Middle frontal gyrus (tissue), 1 donor: ENCODE results near the gene MICB.
A peak's percentile ranks its signal among the peaks of the same experiment; 100 is the strongest.
"Not testable (repeated sequence)": the region's sequence is repeated elsewhere in the genome, so short reads cannot be mapped to it uniquely, and the experiment has no call there.

ENCODE experiments used
- DNase-seq: peaks from one replicate; pipeline ENCODE4 v3.0.0-alpha.2; 2015; ENCODE audit warnings: low spot score; ENCODE audit errors: extremely low spot score

MICB gene

DNA sequence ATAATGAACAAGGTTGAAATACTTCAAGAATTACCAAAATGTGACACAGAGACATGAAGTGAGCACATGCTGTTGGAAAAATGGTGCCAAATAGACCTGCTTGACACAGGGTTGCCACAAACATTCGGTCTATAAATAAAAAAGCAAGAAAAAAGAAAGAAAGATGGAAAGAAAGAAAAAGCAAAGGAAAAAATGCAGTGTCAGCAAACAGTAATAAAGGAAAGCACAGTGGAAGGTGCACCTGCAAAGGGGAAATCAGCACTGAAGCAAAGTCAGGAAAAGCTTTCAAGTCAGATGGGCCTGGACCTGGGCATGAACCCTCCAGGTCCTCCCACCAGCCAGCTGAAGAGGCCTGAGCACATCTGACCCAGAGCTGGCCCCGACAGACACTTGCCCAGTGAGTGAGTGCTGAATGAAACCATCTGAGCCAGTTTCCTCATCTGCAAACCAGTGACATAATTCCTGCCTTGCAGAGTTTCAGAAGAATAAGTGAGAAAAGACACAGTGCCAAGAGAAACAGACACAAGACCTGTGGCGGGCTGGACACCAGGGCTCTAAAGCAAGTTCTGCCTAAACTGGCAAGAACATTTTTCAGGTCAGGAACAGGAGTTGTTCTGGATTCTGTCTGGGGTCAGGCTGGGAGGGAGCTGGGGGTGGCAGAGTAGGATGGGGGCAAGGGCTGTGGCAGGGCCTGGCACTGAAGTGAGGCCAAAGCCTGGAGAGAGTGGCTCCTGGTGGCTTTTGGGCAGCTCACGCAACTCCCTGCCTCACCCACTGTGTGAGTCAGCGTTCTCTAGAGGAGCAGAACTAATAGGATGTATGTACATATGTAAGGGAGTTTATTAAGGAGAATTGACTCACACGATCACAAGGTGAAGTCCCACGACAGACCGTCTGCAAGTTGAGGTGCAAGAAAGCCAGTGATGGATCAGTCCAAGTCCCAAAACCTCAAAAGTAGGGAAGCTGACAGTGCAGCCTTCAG, 23.9 kb upstream of the MICB start:
- DNase-seq, result no peak

DNA sequence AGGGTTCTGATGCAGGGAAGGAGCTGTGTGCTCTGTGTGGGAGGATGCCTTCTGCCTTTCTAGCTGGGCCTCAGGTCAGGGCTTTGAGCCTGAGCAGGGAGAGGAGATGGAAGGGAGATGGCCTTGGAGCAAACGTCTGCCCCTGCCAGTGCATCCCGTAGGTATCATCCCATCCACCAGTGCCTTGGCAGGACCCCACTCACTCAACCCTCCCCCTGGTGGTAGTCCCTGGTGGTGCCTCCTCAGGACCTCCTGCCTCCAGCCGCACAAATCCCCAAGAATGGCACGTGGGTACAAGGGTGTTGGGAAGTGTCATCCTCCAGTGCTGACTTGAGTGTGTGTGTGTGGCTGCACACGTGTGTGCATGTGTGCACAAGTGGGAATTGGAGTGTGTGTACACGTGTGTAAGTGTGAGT, 23.1 kb upstream of the MICB start:
- DNase-seq, result no peak

DNA sequence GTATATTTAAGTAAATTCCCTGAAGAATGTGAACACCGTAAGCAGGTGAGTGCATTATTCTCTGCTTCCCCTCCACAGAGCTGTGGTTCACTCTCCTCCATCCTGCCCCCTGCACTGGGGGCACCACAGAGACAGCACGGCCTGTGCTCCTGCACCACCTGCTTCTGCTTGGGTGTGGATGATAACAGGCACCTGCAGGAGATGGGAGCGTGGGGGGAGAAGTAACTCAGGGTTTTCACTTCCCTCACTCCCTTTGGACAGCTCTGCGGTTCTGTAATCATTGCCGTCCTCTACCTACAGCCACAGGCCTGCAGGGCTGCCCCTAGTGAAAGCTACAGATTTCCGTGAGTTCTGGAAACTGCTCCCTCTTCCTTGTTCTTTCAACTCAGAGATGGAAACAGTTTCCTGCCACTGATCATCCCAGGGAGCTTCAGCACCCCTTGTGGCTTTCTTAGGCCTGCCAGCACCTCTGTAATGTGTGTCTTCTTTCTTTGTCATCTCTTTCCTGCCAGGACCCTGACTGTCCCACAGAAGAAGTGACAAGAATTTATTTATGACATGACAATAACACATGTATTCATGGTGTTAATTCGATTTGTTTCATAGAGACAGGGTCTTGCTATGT, 21.3 kb upstream of the MICB start:
- DNase-seq, result no peak

DNA sequence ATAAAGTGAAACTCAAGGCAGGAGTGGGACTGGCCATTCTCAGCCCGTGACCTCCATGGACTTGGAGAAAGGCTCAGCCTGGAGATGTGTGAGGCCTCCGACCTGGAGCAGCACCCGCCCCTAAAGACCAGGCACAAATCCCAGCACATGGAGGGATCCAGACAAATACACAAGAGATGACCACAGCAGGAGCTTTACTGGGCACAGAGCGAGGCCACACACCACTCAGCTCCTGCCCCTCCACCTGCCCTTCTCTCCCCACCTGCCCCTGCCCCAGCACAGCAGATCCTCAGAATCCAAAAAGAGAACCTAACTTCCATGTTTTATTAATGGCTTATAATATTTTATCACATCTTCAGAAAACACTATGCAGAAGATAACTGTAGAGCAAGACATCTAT, 20.4 kb upstream of the MICB start:
- no peak for DNase-seq

DNA sequence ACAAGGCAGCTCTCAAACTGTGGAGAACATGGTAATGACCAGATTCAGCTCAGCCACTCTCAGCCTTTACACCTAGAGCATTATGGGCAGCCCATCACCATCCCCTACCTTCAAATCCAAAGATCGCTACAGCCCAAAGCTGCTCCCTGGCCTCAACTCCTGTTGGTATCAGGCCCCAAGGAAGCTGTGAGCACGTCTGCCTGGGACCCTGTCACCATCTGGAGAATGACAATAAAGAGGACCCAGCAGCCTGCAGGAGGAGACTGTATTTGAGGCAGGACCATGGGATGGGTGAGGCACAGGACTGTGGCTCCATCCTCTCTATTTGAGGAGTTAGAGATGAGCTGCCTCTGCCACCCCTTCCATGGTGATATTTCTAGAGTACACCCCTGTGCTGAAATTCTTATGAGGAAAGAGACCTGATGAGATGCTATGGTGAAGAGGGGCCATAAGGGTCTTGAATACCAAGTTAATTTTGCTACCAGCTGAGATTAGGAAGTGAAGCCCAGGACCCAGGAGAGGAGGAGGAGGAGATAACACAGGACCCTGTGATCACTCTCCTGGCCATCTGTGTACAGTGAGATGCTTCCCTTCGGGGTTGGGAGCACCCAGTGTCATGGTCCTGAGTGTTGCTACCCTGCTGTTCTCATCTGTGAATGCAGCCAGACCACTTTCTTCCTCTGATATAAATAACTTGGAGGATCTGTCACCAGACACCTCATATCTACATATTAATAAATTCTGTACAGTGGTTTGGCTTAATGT, 19.6 kb upstream of the MICB start:
- no peak for DNase-seq

DNA sequence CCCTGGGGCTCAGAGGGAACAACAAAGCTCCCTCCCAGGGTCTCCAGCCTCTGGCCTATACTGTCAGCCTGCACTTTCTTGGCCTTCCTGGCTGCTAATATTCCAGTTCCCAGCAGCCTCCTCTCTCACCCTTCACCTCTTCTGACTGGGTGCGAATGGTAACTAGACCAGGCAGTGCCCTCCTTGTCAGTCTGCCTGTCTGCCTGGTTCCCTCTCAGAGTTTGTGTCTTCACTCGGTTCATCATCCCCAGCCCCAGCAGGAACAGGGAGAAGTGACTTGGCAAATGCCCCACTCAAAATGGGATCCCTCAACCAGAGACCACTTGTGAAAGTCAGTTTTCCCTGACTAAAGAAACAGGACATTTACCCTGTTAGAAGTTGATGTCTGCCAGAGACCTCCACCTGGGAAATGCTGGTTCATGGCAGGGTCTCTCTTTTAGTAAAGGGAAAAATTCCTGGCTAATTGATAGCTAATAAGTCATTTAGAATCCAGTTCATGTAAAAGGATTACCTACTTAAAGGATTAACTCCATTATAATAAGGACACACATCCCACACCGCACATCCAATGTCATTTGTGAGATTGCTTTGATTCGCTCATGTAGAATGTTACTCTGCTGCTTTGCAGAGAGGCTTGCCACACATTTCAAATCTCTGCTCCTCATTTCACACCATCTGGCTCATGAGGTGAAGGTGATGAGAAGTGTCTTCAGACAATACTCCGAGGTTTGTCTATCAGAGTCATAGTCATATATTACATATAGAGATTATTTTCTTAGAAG, 18.6 kb upstream of the MICB start:
- no peak for DNase-seq

DNA sequence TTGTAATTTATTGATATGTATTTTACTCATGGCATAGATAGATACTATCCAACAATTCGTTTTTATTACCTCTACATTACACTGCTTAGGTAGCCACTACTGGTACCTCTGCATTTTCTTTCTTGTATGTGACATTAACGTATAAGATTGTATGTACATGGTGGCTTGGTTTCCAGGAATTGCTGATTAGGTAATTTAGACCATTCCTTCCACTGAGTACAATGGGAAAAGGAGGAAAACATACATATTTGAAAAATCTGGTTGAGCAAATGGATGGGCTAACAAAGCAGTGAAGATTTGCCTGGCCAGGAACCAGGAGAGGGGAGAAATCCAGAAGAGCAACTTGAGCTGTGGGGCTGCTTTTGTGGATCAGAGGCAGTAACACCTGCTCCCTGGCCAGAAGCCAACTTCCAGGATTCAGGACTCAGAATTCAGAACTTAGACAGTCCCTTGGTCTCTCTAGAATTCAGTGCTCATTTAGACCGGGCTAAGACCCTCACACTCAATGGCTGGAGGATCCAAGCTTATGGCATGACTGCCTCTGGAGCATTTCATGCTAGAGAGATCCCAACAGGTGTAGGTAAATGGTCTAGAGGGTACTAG, 17.9 kb upstream of the MICB start:
- DNase-seq, result no peak

DNA sequence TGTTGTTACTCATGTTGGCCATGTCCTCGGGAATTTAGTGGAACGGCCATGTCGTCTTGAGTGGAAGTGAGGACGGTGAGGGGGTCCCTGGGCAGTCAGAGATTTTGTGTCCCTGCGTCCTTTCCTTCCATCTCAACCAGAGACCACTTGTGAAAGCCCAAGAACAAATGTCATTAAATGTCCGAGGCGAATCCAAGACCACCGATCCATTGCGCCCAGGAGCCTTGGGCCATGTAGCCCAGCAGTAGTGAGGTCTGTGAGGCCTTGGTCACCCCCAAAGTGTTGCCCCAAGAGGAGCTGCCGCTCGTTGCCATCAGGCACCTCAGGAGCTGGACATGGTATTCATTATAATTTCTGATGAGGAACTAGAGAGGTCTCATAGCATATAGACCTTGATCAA, 17.4 kb upstream of the MICB start:
- DNase-seq, result no peak

DNA sequence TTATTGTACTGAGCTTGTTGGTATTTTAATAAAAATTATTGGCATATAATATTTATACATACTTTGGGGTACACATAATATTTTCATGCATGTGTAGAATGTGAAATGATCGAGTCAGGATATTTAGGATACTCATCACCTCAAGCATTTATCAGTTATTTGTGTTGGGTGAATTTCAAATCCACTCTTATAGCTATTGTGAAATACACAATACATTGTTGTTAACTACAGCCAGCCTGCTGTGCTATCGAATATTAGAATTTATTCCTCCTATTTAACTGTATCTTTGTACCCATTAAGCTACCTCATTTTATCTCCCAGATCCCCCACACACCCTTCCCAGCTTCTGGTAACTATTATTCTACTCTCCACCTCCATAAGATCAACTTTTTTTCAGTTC, 14.6 kb upstream of the MICB start:
- no peak for DNase-seq

DNA sequence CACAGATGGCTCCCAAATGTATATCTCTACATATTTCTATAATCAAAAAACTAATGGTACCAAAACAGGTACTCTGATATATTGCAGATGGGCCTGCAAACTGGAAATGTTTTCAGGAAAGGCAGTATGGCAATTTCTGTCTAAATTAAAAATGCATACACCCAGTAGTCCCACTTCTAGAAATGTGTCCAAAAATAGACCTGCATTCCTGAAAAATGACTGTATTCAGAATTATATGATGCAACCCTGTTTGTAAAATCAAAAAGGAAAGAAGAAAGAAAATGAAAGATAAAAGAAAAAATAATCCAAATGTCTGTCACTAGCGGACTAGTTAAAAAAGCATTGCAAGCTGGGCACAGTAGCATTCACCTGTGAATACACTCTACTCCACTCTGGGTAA, 12.9 kb upstream of the MICB start:
- no peak for DNase-seq

DNA sequence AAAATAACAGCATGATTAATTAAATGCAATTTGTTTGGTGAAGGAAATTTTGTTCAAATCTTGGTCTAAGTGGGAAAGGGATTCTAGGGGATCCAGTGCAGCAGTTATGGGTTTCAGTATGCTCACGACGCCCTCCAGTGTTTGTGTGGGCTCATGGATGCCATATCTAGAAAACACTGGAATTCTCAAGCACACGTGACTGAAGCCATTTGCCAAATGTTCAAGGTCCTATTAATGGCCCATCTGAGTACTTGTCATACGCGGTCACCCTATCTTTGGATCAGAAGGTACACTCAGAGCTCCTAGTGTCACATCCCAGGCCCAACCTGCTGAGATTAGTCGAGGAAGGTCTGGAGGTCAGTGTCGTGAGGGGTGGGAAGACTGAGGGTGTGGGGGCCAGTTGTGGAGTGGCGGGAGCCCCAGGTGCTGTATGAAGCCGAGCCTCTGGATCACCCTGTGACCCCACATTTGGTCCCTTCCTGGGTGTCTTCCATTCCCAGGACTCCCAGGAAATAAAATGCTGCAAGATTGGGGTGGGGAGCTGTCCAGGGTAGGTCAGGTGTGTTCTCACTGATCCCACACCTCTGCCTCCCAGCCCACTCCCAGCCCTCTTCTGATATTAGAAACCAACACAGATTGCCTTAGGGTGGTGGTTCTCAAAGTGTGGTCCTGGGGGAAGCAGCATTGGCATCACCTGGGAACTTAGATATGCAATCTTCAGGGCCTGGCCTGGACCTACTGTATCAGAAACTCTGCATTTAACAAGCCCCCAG, 11.7 kb upstream of the MICB start:
- DNase-seq, result not testable (repeated sequence)

DNA sequence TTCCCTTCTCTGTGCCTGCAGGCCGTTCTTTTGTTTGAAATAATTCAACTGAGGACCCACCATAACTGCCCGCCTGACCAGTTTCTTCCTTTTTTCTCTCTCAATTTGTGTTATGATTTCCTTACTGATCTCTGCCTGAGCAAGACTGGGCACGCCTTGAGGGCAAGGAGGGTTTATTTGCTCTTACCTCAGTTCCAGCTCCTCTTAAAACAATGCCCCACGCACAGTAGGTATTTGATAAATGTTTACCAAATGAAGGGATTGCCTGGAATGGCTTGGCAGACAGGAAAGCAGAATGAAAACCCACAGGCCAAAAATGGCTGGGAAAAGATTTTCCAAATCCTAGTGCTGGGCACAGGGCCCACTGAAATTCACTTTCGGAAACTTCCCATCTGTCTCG, 10.3 kb upstream of the MICB start:
- not testable (repeated sequence) for DNase-seq

DNA sequence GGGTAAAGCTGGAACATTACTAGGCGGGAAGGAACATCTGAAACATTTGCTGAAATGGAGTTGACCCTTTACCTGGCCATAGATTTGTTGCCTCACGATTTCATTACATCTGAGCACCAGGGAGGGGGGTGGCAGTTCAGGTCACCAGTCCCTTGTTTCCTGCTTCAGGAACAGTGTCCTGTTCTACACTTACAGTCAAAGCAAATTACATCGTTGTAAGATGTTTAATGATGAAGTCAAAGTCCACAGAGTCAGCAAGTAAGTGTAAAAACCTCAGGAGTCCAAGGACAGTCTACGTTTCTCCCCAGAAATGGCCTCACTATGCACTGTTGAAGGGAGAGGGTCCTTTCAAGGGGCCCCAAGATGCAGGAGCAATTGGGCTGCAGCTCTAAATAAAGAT, 8.9 kb upstream of the MICB start:
- no peak for DNase-seq

DNA sequence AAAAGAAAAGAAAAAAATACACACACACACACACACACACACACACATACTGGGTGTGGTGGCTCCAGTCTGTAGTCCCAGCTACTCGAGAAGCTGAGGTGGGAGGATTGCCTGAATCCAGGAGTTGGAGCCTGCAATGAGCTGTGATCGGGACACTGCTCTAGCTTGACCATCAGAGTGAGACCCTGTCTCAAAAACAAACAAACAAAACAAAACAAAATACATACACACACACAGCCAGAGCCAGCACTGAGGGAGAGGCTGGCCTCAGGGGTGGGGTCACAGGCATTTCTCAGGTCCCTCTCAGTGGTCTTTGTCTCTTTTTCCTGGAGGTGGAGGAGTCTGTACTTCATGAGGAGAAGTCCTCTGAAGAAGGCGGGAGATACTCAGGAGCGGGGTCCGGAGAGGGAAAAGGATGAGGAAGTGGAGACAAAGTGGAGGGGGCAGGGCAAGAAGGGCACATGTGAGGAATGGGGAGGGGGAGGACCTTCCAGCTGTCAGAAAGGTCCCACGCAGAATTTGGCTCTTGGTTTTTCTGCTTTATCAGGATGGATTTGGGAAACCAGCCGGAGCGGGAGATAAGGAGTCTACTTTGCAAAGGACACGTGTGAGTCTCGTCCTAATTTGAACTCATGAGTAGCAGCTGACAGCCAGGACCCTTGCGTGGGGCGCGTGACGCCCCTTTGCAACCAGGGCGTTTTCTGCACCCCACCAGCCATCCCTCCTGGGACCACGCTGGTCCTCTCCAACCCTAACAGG, 7.7 kb upstream of the MICB start:
- no peak for DNase-seq

DNA sequence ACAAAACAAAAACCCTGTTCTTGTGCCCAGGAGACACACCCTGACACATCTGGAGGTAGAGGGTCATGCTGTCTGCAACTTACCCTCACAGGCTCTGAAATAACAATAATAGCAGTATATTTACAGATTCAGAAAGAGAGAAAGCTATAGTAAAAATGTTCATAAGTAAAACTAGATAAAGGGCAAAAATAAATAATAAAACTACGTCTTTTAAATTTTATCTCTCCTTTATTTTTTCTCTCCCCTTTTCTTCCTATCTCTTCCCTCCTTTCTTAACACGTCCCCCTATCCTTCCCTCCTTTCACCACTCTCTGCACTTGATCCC, 4.4 kb upstream of the MICB start:
- not testable (repeated sequence) for DNase-seq

DNA sequence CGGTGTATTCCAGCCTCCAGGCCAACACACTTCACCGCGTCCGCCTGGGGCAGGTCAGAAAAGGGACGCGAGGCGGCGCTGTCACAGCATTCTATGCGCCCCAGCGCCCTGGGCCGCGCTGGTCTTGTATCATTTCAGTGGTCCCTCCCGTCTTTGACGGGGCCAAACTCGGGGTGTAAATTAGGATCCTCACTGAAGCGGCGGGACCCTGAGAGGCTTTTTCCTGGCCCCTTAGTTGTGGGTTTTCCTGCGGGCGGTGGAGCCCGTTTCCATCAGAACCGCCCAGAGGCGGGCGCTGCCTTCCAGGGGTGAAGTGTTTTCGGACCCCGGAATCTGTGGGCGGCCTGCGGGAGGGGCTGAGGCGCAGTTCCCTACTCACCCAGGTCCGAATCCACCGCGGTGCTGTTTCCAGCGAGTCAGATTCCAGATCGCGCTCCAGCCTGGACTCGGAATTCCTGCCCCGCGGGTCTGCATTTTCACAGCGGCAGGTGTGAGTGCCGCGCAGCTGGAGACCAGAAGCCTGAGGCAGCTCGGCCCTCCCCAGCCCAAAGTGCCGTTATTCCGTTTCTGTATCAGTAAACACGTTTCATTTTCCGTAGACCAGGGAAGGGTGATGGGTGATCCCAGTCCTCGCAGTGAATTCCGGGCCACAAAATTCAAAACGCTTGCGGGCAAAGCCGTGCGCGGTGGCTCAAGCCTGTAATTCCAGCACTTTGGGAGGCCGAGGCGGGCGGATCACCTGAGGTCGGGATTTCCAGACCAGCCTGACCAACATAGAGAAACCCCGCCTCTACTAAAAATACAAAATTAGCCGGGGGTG, 3.9 kb upstream of the MICB start:
- peak; percentile 26 for DNase-seq

DNA sequence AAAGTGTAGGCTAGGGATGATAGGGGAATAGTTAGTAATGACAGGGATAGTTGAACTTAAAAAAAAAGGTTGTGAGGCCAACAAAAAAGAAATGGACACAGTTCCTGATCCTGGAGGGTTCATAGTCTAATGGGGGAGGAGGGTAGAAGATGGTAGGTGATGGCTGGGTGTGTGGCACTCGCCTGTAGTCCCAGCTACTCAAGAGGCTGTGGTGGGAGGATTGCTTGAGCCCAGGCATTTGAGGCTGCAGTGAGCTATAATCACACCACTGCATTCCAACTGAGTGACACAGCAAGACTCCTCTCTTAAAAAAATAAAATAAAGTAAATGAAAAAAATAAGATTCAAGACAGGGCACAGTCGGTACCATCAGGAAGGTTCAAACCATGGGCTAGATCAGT, 2.4 kb upstream of the MICB start:
- DNase-seq, result no peak

DNA sequence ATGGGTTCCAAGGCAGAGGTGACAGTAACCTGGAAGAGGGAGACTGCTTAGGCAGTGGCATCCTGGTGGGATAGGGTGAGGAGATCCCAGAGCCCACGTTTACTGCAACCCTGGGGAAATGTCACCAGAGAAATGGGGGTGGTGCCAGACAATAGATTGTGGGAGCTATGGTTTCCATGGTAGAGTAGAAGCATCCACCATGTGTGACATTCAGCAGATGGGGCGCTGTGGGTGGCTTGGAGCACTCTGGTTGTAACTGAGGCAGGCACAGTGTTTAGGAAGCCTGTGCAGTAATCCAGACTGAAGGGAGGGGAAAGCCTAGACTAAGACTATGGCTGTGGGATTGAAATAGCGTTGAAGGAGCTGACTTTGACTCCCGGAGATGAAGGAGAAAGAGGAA, 1.1 kb upstream of the MICB start:
- not testable (repeated sequence) for DNase-seq

DNA sequence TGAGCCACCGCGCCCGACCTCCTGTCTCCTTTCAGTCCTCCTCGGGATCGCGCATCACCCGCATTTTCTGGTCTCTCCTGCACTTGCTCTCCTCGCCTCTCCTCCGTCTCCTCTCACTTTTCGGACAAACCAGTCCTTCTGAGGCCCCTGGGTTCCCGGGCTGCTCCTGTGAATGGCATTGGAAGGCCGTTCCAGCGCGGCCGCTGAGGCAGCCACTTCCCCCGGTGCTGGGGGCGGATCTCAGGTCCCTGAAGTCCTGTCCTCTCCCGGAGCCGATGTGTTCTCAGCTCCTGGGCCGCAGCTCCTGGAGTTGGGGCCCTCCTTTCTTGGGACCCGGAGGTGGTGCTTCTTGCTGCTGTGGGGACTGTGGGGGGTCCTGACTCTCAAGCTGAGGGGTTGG, 803 bp downstream of the MICB start:
- no peak for DNase-seq
